ENCODE measurements around the gene GSK3B. TPM values are rescaled to one million over a fixed set of nuclear protein-coding genes. Genes with fewer than 3 reads are reported as not detected.
A peak's percentile ranks its signal among the peaks of the same experiment; 100 is the strongest.

Gene GSK3B
- total and polyA plus RNA-seq, 2 donors (not counting 1 experiment from before 2014, with no cell fraction given): 37.3 to 44.8 TPM

GRCh38 chr3:120101624-120102023 lies 7.4 kb upstream of the GSK3B start:
- H3K4me3 ChIP-seq (replicated peaks in 1 of 4; ENCODE audit: control extremely low read depth in 1 of 4, insufficient read depth in 1 of 4, low read depth in 3 of 4, low read length in 4 of 4): no peak overlapping the region
- H3K9me3 ChIP-seq (ENCODE audit: control insufficient read depth, insufficient read depth, low read depth, low read length): no peaks in the 10 kb centered on the region
- H3K36me3 ChIP-seq (ENCODE audit: control insufficient read depth, insufficient read depth, low read length): no peaks in the 10 kb centered on the region
- no peak overlapping the region for H2AFZ ChIP-seq (ENCODE audit: low read length)
- H3K79me2 ChIP-seq (ENCODE audit: control insufficient read depth, insufficient read depth, low read length): peaks cover 3% of the 10 kb centered on the region
- TF ChIP-seq EZH2 (IDR thresholded peaks at IDR 0.05; ENCODE audit: low read length, missing control alignments) (no peak), CTCF (conservative IDR thresholded peaks at IDR 0.05 in 1 of 2, IDR thresholded peaks at IDR 0.05 in 1 of 2; ENCODE audit: low read depth in 1 of 2, low read length in 2 of 2) (no peak)
- no peaks in the 10 kb centered on the region for H3K27me3 ChIP-seq (ENCODE audit: control insufficient read depth, insufficient read depth, low read length)
- H3K4me1 ChIP-seq (ENCODE audit: control insufficient read depth, extremely low read depth, insufficient read depth, low read length): no peaks in the 10 kb centered on the region
- H3K27ac ChIP-seq (ENCODE audit: insufficient read depth, low read length): no peak overlapping the region
- no peak for DNase-seq (ENCODE audit: low read depth in 2 of 2)
- H3K4me2 ChIP-seq (ENCODE audit: extremely low read depth, insufficient read depth, low read length): no peak overlapping the region
- no peaks in the 10 kb centered on the region for H4K20me1 ChIP-seq (ENCODE audit: control insufficient read depth, extremely low read depth, insufficient read depth, low read length)
- H3K9ac ChIP-seq (ENCODE audit: insufficient read depth, low read length): no peak overlapping the region

- Histone ChIP-seq H4K20me1 (ENCODE audit: control insufficient read depth, extremely low read depth, insufficient read depth, low read length) (no peaks in the 10 kb centered on the region), H3K79me2 (ENCODE audit: control insufficient read depth, insufficient read depth, low read length) (peaks cover 9% of the 10 kb centered on the region), H3K4me3 (replicated peaks in 1 of 4; ENCODE audit: control extremely low read depth in 1 of 4, insufficient read depth in 1 of 4, low read depth in 3 of 4, low read length in 4 of 4) (no peak overlapping the region), H3K9ac (ENCODE audit: insufficient read depth, low read length) (no peak overlapping the region), H3K9me3 (ENCODE audit: control insufficient read depth, insufficient read depth, low read depth, low read length) (no peaks in the 10 kb centered on the region), H3K4me2 (ENCODE audit: extremely low read depth, insufficient read depth, low read length) (no peak overlapping the region), H3K27me3 (ENCODE audit: control insufficient read depth, insufficient read depth, low read length) (no peaks in the 10 kb centered on the region), H3K4me1 (ENCODE audit: control insufficient read depth, extremely low read depth, insufficient read depth, low read length) (no peaks in the 10 kb centered on the region), H3K27ac (ENCODE audit: insufficient read depth, low read length) (no peak overlapping the region), H3K36me3 (ENCODE audit: control insufficient read depth, insufficient read depth, low read length) (no peaks in the 10 kb centered on the region), H2AFZ (ENCODE audit: low read length) (no peak overlapping the region)
- TF ChIP-seq CTCF (conservative IDR thresholded peaks at IDR 0.05 in 1 of 2, IDR thresholded peaks at IDR 0.05 in 1 of 2; ENCODE audit: low read depth in 1 of 2, low read length in 2 of 2) (no peak), EZH2 (IDR thresholded peaks at IDR 0.05; ENCODE audit: low read length, missing control alignments) (no peak)
- peak in 1 of 2 donors; percentile 64 for DNase-seq (ENCODE audit: low read depth in 2 of 2)
Measured at GRCh38 chr3:120100711-120101110, 6.5 kb upstream of the GSK3B start.

GRCh38 chr3:120098710-120099109 lies 4.5 kb upstream of the GSK3B start:
- Histone ChIP-seq H3K27me3 (ENCODE audit: control insufficient read depth, insufficient read depth, low read length) (no peaks in the 10 kb centered on the region), H3K4me2 (ENCODE audit: extremely low read depth, insufficient read depth, low read length) (no peak overlapping the region), H3K9me3 (ENCODE audit: control insufficient read depth, insufficient read depth, low read depth, low read length) (no peaks in the 10 kb centered on the region), H2AFZ (ENCODE audit: low read length) (no peak overlapping the region), H3K79me2 (ENCODE audit: control insufficient read depth, insufficient read depth, low read length) (peaks cover 9% of the 10 kb centered on the region), H3K36me3 (ENCODE audit: control insufficient read depth, insufficient read depth, low read length) (no peaks in the 10 kb centered on the region), H3K4me3 (replicated peaks in 1 of 4; ENCODE audit: control extremely low read depth in 1 of 4, insufficient read depth in 1 of 4, low read depth in 3 of 4, low read length in 4 of 4) (no peak overlapping the region), H4K20me1 (ENCODE audit: control insufficient read depth, extremely low read depth, insufficient read depth, low read length) (no peaks in the 10 kb centered on the region), H3K9ac (ENCODE audit: insufficient read depth, low read length) (no peak overlapping the region), H3K27ac (ENCODE audit: insufficient read depth, low read length) (no peak overlapping the region), H3K4me1 (ENCODE audit: control insufficient read depth, extremely low read depth, insufficient read depth, low read length) (no peaks in the 10 kb centered on the region)
- TF ChIP-seq CTCF (conservative IDR thresholded peaks at IDR 0.05 in 1 of 2, IDR thresholded peaks at IDR 0.05 in 1 of 2; ENCODE audit: low read depth in 1 of 2, low read length in 2 of 2) (no peak), EZH2 (IDR thresholded peaks at IDR 0.05; ENCODE audit: low read length, missing control alignments) (no peak)
- no peak for DNase-seq (ENCODE audit: low read depth in 2 of 2)

Measured in fibroblast of lung (primary cell).